SK-N-SH treated with all-trans-retinoic acid at 6 μM for 48 hours (cell line): ENCODE data around the gene MUC2.

Experiments
- ATAC-seq: fragments of 200-7000 bp; cut with Tn5 transposase; 3 replicates; pipeline ENCODE4 v1.9.1; 2020; ENCODE audit warnings: mild to moderate bottlenecking, moderate library complexity
- ARNTL ChIP-seq: fragments of 450-650 bp; formaldehyde crosslinking; IDR thresholded peaks from 2 replicates; pipeline ENCODE4 v1.5.0; 2020; ENCODE audit warnings: low read depth, mild to moderate bottlenecking, moderate library complexity, borderline replicate concordance
- BACH2 ChIP-seq: fragments of 250-450 bp; sonication (Bioruptor Pico); IDR thresholded peaks from 2 replicates; pipeline ENCODE4 v1.9.0; 2021; ENCODE audit warnings: mild to moderate bottlenecking, borderline replicate concordance
- CSDC2 ChIP-seq: fragments of 250-450 bp; sonication (Bioruptor Pico); IDR thresholded peaks from 2 replicates; pipeline ENCODE4 v1.5.0; 2020; ENCODE audit warnings: mild to moderate bottlenecking, moderate library complexity
- ESRRG ChIP-seq: fragments of 250-450 bp; sonication (Bioruptor Pico); IDR thresholded peaks from 2 replicates; pipeline ENCODE4 v1.6.1; 2021; ENCODE audit warnings: mild to moderate bottlenecking
- ISL1 ChIP-seq: fragments of 250-450 bp; sonication (Bioruptor Pico); IDR thresholded peaks from 2 replicates; pipeline ENCODE4 v2.1.2; 2022; ENCODE audit warnings: mild to moderate bottlenecking, moderate library complexity
- OSR1 ChIP-seq: fragments of 250-450 bp; sonication (Bioruptor Pico); IDR thresholded peaks from 2 replicates; pipeline ENCODE4 v1.8.0; 2022; ENCODE audit warnings: moderate library complexity, mild to moderate bottlenecking, inconsistent platforms
- PPARA ChIP-seq: fragments of 250-450 bp; sonication (Bioruptor Pico); IDR thresholded peaks from 2 replicates; pipeline ENCODE4 v1.5.0; 2020; ENCODE audit warnings: mild to moderate bottlenecking, borderline replicate concordance
- RARB ChIP-seq: fragments of 250-450 bp; sonication (Bioruptor Pico); IDR thresholded peaks from 2 replicates; pipeline ENCODE4 v1.8.0; 2021; ENCODE audit warnings: mild to moderate bottlenecking, moderate library complexity
- SNAI2 ChIP-seq: fragments of 250-450 bp; sonication (Bioruptor Pico); IDR thresholded peaks from 2 replicates; pipeline ENCODE4 v1.5.0; 2020; ENCODE audit warnings: mild to moderate bottlenecking, moderate library complexity
- TCF4 ChIP-seq: fragments of 250-450 bp; sonication (Bioruptor Pico); IDR thresholded peaks from 2 replicates; pipeline ENCODE4 v1.8.0; 2021; ENCODE audit warnings: mild to moderate bottlenecking, moderate library complexity, borderline replicate concordance
- TOX ChIP-seq: fragments of 250-450 bp; sonication (Bioruptor Pico); IDR thresholded peaks from 2 replicates; pipeline ENCODE4 v1.8.0; 2021; ENCODE audit warnings: mild to moderate bottlenecking, moderate library complexity, borderline replicate concordance
- TSHZ2 ChIP-seq: fragments of 250-450 bp; sonication (Bioruptor Pico); IDR thresholded peaks from 2 replicates; pipeline ENCODE4 v1.5.0; 2020; ENCODE audit warnings: mild to moderate bottlenecking, moderate library complexity
- ZC3H10 ChIP-seq: fragments of 250-450 bp; sonication (Bioruptor Pico); IDR thresholded peaks from 2 replicates; pipeline ENCODE4 v1.5.1; 2021; ENCODE audit warnings: mild to moderate bottlenecking, moderate library complexity
- ZFP3 ChIP-seq: fragments of 250-450 bp; sonication (Bioruptor Pico); IDR thresholded peaks from 2 replicates; pipeline ENCODE4 v1.5.0; 2020; ENCODE audit warnings: mild to moderate bottlenecking, moderate library complexity
- ZFP30 ChIP-seq: fragments of 450-650 bp; formaldehyde crosslinking; IDR thresholded peaks from 2 replicates; pipeline ENCODE4 v1.5.0; 2022; ENCODE audit warnings: mild to moderate bottlenecking, moderate library complexity
- ZNF565 ChIP-seq: fragments of 450-650 bp; formaldehyde crosslinking; conservative IDR thresholded peaks from 2 replicates; pipeline ENCODE4 v1.5.0; 2020; ENCODE audit warnings: low read depth, mild to moderate bottlenecking, moderate library complexity
- ZNF70 ChIP-seq: fragments of 450-650 bp; formaldehyde crosslinking; IDR thresholded peaks from 2 replicates; pipeline ENCODE4 v1.5.0; 2020; ENCODE audit warnings: mild to moderate bottlenecking, moderate library complexity
- ZNF8 ChIP-seq: fragments of 450-650 bp; formaldehyde crosslinking; IDR thresholded peaks from 2 replicates; pipeline ENCODE4 v1.5.0; 2020; ENCODE audit warnings: mild to moderate bottlenecking, moderate library complexity
- TF ChIP-seq, protein P1 (sequence below): fragments of 250-450 bp; sonication (Bioruptor Pico); IDR thresholded peaks from 2 replicates; pipeline ENCODE4 v1.8.0; 2020; ENCODE audit warnings: mild to moderate bottlenecking, moderate library complexity, borderline replicate concordance
- TF ChIP-seq, protein P2 (sequence below): fragments of 250-450 bp; sonication (Bioruptor Pico); IDR thresholded peaks from 2 replicates; pipeline ENCODE4 v1.5.1; 2021; ENCODE audit warnings: mild to moderate bottlenecking, moderate library complexity
- TF ChIP-seq, protein P3 (sequence below): fragments of 250-450 bp; sonication (Bioruptor Pico); IDR thresholded peaks from 2 replicates; pipeline ENCODE4 v1.5.1; 2020; ENCODE audit warnings: low read depth, mild to moderate bottlenecking, moderate library complexity
- TF ChIP-seq, protein P4 (sequence below): fragments of 250-450 bp; sonication (Bioruptor Pico); IDR thresholded peaks from 2 replicates; pipeline ENCODE4 v1.8.0; 2021; ENCODE audit warnings: low read depth, mild to moderate bottlenecking, moderate library complexity, borderline replicate concordance

The MUC2 gene

DNA sequence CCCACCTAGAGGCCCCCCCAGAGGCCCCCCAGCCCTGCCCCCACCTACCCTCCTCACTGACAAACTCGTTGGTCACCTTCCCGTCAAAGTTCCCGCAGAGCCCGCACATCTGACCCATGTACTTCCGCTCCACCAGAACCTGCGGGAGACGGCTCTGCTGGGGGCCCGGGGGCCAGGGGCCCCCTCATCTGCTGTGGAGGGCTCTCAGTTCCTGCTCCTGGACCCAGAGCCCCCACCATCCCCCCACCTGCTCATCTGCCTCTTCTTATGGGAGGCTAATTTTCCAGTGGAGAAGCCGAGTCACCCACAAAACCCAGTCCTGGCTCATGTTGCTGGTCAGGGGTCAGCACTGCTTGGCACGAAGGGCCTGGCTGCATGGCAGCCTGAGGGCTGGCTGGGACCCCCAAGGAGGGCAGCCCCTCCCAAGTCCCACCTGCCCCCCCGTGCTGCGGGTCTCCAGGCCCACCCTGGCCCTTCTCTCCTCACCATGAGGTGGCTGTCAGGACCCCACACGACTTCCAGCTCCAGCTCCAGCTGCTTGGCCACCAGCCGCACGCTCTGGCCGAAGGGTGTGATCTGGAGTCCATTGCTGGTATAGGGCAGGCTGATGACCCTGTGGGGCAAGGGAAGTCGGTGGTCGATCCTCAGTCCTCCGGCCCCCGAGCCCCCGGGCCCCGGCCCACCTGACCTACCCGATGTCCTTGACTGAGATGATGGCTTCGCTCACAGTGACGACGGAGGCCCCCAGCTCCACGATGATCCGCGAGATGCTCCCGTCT is 43.4 kb upstream of the MUC2 start (continued):
- TF ChIP-seq, protein P1, sequence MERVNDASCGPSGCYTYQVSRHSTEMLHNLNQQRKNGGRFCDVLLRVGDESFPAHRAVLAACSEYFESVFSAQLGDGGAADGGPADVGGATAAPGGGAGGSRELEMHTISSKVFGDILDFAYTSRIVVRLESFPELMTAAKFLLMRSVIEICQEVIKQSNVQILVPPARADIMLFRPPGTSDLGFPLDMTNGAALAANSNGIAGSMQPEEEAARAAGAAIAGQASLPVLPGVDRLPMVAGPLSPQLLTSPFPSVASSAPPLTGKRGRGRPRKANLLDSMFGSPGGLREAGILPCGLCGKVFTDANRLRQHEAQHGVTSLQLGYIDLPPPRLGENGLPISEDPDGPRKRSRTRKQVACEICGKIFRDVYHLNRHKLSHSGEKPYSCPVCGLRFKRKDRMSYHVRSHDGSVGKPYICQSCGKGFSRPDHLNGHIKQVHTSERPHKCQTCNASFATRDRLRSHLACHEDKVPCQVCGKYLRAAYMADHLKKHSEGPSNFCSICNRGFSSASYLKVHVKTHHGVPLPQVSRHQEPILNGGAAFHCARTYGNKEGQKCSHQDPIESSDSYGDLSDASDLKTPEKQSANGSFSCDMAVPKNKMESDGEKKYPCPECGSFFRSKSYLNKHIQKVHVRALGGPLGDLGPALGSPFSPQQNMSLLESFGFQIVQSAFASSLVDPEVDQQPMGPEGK (CRISPR knock-in tag), result no peak
- TF ChIP-seq ESRRG (no peak), ZNF70 (CRISPR knock-in tag) (no peak), RARB (CRISPR knock-in tag) (no peak), BACH2 (CRISPR knock-in tag) (no peak)
- TF ChIP-seq, protein P2, sequence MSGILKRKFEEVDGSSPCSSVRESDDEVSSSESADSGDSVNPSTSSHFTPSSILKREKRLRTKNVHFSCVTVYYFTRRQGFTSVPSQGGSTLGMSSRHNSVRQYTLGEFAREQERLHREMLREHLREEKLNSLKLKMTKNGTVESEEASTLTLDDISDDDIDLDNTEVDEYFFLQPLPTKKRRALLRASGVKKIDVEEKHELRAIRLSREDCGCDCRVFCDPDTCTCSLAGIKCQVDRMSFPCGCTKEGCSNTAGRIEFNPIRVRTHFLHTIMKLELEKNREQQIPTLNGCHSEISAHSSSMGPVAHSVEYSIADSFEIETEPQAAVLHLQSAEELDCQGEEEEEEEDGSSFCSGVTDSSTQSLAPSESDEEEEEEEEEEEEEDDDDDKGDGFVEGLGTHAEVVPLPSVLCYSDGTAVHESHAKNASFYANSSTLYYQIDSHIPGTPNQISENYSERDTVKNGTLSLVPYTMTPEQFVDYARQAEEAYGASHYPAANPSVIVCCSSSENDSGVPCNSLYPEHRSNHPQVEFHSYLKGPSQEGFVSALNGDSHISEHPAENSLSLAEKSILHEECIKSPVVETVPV (CRISPR knock-in tag), result no peak
- TF ChIP-seq, all 23 proteins: peak for 0

- ATAC-seq, result no peak
- TF ChIP-seq TCF4 (CRISPR knock-in tag) (no peak), TOX (CRISPR knock-in tag) (no peak), ZFP30 (no peak), OSR1 (CRISPR knock-in tag) (no peak), SNAI2 (CRISPR knock-in tag) (no peak), ZC3H10 (CRISPR knock-in tag) (no peak), ZNF8 (CRISPR knock-in tag) (no peak), RARB (CRISPR knock-in tag) (no peak), ARNTL (CRISPR knock-in tag) (no peak), CSDC2 (CRISPR knock-in tag) (no peak), ZFP3 (CRISPR knock-in tag) (no peak), ZNF565 (CRISPR knock-in tag) (no peak), TSHZ2 (CRISPR knock-in tag) (no peak), ISL1 (no peak), PPARA (CRISPR knock-in tag) (no peak), BACH2 (CRISPR knock-in tag) (no peak)
- TF ChIP-seq, protein P2 (CRISPR knock-in tag), result no peak
- TF ChIP-seq, protein P3, sequence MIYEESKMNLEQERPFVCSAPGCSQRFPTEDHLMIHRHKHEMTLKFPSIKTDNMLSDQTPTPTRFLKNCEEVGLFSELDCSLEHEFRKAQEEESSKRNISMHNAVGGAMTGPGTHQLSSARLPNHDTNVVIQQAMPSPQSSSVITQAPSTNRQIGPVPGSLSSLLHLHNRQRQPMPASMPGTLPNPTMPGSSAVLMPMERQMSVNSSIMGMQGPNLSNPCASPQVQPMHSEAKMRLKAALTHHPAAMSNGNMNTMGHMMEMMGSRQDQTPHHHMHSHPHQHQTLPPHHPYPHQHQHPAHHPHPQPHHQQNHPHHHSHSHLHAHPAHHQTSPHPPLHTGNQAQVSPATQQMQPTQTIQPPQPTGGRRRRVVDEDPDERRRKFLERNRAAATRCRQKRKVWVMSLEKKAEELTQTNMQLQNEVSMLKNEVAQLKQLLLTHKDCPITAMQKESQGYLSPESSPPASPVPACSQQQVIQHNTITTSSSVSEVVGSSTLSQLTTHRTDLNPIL (CRISPR knock-in tag), result no peak
- TF ChIP-seq, protein P4, sequence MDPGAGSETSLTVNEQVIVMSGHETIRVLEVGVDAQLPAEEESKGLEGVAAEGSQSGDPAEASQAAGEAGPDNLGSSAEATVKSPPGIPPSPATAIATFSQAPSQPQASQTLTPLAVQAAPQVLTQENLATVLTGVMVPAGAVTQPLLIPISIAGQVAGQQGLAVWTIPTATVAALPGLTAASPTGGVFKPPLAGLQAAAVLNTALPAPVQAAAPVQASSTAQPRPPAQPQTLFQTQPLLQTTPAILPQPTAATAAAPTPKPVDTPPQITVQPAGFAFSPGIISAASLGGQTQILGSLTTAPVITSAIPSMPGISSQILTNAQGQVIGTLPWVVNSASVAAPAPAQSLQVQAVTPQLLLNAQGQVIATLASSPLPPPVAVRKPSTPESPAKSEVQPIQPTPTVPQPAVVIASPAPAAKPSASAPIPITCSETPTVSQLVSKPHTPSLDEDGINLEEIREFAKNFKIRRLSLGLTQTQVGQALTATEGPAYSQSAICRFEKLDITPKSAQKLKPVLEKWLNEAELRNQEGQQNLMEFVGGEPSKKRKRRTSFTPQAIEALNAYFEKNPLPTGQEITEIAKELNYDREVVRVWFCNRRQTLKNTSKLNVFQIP (CRISPR knock-in tag), result no peak
- TF ChIP-seq, protein P1 (CRISPR knock-in tag), result no peak
These were observed 42.3 kb upstream of the MUC2 start for GRCh38 chr11:1032310-1032891.
